GM18517 (cell line): Measurements from ENCODE around the gene TBCA.

Experiments used
- ATAC-seq: cut with Tn5 transposase; IDR thresholded peaks from one replicate; pipeline ENCODE4 v1.9.1; 2021; ENCODE audit warnings: mild to moderate bottlenecking, moderate library complexity; ENCODE audit not compliant: unreplicated experiment

TBCA gene, protein sequence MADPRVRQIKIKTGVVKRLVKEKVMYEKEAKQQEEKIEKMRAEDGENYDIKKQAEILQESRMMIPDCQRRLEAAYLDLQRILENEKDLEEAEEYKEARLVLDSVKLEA

DNA sequence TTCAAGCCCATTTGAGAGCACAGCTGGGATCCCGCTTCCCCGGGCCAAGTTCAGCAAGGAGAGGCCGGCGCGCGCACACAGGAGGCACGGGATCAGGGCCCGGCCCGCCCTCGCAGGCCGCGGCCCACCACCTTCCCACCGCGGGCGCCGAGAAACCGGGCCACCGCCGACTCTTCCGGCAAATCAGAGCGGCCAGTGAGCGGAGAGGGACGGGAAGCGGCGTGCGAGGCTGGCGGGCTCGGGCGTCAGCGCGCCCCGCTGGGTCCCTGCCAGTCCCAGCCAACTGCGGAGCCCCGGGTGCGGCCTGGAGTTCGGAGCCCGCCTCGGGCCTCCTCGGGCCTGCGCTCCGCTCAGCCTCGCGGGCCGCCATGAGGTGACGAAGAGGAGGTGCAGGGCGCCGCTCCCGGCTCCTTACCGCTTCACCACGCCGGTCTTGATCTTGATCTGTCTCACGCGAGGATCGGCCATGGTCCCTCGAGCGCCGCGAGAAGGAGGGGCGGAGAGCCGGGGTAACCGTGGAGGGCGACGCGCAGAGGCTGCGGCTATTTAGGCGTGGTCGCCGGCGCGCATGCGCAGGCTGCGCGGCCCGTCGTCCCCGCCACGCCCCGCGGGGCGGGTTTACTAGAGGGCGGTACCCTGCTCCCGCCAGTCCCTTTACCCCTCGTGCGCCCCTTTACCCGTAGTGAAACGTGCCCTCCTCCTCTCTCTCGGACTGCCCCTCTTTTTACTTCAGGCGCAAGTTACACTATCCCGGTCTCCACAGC is at the start of gene TBCA:
Gene TBCA (minus strand): TSS at position 550 of the 764 bp plus-strand sequence. CDS start 82 bp downstream, at position 468.
- ATAC-seq = peak; percentile 91

DNA sequence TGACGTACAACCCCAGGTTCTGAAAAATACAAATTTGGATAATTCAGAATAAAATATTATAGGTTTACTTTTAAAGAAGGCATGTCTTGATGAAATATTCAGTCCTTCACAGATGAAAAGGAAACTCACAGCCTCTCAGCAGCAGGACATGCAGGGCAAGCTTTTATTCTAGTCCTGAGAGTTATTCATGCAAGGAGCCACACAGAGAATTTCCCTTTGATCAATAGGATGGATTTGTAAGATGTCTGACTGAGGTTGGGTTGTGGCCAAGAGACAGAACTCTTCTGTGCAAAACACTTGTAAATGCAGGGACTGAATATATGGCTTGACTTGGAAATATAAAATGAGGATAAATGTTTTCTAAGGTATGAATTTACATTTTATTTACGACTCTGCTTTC is 48.8 kb upstream of the TBCA start:
- no peak for ATAC-seq

DNA sequence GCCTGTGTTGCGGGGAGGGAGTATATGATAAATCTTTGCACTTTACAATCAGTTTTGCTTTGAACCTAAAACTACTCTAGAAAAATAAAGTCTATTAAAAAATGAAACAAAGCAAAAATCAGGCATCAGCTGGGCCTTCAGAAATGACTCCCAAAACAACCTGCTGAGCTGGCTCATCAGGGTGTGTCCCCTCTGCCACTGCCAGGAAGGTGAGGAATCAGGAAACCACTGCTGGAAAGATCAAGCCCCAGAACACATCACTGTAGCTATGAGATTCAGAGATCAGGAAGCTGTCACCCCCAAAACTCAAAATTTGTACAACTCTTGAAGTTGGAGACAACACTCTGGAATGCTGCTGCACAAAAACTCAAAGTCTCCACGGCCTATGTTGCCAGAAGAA is 40.5 kb upstream of the TBCA start:
- ATAC-seq = no peak

DNA sequence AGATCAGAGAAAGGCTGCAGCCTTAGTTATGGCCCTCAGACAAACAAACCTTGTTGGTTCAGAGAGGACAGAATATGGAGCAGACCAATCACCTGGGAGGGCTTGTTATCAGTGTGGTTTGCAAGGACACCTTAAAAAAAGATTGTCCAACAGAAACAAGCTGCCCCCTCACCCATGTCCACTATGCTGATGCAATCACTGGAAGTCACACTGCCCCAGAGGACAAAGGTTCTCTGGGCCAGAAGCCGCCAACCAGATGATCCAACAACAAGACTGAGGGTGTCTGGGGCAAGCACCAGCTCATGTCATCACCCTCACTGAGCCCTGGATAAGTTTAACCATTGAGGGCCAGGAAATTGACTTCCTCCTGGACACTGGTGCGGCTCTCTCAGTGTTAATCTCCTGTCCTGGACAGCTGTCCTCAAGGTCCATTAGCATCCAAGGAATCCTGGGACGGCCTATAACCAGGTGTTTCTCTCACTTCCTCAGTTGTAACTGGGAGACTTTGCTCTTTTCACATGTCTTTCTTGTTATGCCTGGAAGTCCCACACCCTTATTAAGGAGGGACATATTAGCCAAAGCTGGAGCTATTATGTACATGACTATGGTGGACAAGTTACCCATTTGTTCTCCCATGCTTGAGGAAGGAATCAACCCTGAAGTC is 36.9 kb upstream of the TBCA start:
- no peak for ATAC-seq

DNA sequence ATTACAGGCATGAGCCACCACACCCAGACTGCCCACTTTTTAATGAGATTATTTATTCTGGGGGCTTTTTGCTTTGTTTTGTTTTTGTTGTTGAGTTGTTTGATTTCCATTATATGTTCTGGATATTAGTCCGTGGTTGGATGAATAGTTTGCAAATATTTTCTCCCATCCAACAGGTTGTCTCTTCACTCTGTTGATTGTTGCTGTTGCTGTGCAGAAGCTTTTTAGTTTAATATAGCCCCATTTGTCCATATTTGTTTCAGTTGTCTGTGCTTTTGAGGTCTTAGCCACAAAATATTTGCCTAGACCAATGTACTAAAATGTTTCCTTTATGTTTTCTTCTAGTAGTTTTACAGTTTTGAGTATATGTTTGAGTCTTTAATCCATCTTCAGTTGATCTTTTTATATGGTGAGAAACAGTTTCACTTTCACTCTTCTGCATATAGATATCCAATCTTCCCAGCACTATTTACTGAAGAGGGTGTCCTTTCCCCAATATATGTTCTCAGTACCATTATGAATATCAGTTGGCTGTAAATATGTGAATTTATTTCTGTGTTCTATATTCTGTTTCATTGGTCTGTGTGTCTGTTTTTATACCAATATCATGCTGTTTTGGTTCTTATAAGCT is 30.2 kb upstream of the TBCA start:
- ATAC-seq = no peak

DNA sequence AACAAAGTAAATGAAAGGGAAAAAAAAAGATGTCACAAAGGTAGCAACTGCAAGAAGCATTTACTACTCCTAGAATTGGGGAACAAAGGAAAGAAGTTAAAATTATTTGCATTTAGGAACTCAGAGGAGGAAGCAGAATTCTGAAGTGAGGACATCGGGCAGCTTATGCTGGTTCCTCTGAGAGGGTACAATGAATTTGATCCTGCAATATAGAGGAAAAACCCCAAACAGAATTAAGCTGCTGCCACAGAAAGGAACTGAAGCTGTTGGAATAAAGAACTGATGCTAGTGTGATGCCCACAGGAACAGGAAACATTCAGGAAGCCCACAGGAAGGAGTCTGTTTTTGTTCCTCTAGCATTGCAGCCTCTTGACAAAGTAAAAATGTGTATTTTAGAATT is 22.3 kb upstream of the TBCA start:
- ATAC-seq = no peak

DNA sequence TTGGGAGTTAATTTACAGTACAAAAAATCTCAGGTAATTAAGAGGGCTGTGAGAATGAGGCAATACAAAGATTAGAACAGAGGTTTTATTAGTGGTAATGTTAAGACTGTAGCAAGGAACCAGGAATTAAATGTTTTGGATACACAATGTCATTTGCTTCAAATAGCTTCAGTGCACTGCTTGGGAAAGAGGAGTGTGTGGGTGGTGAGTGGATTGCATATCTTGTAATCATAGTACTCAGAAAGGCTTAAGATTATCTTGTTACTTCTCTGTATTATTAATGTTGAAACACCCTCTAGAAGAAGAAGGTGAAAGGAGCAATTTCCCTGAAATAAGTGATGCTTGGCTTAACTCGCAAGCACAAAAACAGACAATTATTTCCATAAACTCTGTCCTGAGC is 21.0 kb upstream of the TBCA start:
- ATAC-seq = no peak

DNA sequence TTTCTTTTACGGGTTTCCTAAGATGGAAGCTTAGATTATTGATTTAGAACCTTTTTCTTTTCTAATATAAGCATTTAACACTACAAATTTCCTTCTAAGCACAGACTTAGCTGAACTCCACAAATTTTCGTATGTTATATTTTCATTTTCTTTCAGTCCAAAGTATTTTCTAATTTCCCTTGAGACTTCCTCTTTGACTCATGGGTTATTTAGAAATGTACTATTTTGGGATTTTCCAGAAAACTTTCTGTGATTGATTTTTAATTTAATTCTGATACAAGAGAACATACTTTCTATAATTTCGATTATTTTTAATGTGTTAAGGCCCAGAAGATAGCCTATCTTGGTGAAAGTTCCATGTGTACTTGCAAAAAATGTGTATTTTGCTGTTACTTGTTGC is 19.7 kb upstream of the TBCA start:
- ATAC-seq = no peak

DNA sequence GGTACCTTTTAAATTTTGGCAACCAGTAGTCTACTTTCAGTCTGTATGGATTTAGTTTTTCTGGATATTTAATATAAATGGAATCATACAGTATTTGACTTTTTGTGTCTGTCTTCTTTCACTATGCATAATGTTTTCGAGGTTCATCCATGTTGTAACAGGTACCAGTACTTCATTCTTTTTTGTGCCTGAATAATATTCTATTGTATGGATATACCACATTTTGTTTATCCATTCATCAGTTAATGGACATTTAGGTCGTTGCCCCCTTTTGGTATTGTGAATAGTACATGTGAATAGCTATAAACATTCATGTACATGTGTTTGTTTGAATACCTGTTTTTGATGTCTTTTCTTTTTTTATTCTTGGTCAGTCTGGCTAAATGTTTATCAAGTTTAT is 19.1 kb upstream of the TBCA start:
- ATAC-seq = no peak

DNA sequence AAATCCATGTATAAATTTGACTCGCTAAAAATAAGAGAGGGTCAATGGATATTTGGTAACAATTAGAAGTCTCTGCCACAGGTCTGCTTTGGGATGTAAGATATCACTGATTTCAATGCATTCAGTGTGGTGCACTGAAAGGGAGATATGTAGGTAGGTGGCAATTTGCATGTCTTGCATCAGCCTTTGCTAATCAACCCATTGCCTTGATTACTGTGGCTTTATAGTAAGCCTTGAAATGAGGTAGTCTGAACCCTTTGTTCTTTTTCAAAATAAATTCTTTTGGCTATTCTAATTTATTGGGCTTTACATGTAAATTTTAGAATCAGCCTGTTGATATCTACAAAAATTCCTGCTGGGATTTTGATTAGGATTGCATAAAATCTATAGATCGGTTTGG is 15.8 kb upstream of the TBCA start:
- no peak for ATAC-seq

DNA sequence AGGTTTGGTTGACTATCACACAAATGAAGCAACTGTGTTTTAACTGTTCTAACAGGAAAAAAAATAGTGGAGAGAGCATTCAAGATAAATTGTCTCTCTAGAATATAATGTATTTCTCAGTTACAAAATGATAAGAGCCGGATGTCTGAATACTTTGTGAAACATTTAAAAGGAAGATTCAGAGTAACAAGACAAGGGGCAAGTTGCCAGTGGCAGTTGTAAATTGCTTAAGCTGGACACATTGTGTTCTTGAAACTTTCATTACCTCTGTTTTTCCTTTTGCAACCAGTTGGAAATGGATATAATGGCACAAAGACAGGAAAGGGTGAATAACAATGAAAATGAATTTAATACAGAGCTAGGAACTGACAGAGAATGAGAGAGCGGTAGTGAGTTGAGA is 15.2 kb upstream of the TBCA start:
- no peak for ATAC-seq

DNA sequence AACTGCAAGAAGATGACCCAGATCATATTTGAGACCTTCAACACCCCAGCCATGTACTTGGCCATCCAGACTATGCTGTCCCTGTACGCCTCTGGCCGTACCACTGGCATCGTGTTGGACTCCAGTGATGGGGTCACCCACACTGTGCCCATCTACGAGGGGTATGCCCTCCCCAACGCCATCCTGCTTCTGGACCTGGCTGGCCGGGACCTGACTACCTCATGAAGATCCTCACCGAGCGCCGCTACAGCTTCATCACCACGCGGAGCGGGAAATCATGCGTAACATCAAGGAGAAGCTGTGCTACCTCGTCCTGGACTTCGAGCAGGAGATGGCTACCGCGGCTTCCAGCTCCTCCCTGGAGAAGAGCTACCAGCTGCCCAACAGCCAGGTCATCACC is 9.1 kb upstream of the TBCA start:
- no peak for ATAC-seq

DNA sequence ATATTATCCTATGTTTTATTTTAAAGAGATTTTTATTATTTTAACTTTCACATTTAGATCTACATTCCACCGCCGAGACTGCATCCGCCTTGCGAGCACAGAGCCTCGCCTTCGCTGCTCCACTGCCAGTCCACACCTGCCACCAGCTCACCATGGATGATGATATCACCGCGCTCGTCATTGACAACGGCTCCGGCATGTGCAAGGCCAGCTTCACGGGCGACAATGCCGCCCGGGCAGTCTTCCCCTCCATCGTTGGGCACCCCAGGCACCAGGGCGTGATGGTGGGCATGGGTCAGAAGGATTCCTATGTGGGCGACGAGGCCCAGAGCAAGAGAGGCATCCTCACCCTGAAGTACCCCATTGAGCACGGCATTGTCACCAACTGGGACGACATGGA is 8.6 kb upstream of the TBCA start:
- no peak for ATAC-seq

DNA sequence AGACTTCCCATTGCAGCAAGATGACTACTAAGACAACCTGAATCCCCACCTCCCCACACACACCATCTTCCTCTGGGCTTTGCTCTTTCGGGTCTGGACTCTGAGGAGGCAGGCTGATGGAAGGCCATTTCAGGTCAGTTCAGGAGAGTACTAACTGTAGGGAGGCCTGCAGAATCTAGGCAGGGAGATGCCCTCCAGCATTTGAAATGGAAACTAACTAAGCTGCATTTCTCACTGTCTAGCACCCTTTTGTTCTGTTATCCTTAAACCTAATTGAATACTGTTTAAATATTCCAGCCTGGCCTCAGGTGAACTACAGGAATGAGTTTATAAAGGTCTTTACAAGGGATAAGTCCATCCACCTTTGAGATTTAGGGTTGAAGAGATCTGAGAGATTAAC is 4.9 kb upstream of the TBCA start:
- no peak for ATAC-seq

DNA sequence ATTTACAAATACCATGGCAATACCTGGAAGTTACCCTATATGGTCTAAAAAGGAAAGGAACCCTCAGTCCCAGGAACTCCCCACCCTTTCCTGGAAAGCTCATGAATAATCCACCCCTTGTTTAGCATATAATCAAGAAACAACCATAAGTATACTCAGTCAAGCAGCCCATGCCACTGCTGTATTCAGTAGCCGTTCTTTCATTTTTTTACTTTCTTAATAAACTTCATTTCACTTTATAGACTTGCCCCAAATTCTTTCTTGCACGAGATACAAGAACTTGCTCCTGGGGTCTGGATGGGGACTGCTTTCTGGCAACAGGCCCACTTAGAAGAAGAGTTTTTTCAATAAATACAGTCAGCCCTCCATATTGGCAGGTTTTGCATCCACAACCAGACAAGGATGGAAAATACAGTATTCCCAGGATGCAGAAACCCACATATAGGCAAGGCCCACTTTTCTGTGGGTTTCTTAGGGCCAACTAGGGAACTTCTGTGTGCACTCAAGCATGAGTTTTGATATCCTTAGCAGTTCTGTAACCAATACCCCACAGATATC is 2.8 kb upstream of the TBCA start:
- ATAC-seq = no peak

DNA sequence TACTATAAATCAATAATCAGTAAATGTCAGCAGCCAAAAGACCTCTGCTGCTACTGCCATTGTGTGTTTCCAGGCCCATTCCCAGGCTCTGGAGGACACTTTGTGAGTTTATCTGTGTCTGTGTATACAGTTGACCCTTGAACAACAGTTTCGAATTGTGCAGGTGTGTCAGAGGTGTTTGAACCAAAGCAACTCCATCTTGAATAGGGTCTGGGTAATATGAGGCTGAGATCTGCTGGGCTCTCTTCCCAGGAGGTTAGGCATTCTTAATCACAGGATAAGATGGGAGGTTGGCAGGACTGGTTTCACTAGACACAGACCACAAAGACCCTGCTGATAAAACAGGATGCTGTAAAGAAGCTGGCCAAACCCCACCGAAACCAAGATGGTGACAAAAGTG is 2.3 kb upstream of the TBCA start:
- no peak for ATAC-seq

DNA sequence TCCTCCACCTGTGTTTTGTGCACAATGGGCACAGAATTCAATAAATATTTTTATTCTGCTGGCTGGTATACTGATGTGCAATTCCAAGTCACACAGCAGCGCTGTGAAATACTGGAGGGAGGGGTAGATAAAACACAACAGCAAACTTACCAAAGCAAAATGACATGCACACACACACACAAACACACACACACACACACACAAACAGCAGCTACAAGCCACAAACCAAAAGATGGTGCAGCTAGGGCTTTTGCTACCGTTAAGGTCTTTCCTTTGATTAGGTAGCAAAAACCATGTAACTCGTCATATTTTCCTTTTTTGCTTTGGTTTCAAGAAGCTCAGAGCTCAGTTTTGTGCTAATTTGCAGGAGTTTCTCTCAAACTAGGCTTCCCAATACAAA is 1.8 kb upstream of the TBCA start:
- no peak for ATAC-seq

DNA sequence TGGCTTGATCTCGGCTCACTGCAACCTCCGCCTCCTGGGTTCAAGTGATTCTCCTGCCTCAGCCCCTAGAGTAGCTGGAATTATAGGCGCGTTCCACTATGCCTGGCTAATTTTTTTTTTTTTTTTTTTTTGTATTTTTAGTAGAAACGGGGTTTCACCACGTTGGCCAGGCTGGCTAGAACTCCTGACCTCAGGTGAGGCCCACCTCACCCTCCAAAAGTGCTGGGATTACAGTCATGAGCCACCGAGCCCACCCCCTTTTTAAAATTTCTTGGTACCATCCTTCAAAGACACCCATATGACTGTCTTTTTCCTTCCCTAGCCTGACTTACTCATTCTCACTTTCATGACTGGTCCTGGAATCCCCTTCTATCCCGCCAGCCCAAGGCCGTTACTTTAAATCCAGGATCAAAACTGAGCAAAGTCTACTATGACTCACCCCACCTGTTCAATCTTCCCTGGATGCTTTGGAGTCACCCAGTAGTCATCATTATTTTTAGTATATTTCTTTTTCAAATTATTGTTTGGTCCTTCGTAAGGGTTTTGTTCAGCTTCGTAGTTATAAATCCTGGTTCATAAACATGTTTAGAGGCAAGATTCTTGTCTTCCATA is 1.2 kb upstream of the TBCA start:
- ATAC-seq = no peak

DNA sequence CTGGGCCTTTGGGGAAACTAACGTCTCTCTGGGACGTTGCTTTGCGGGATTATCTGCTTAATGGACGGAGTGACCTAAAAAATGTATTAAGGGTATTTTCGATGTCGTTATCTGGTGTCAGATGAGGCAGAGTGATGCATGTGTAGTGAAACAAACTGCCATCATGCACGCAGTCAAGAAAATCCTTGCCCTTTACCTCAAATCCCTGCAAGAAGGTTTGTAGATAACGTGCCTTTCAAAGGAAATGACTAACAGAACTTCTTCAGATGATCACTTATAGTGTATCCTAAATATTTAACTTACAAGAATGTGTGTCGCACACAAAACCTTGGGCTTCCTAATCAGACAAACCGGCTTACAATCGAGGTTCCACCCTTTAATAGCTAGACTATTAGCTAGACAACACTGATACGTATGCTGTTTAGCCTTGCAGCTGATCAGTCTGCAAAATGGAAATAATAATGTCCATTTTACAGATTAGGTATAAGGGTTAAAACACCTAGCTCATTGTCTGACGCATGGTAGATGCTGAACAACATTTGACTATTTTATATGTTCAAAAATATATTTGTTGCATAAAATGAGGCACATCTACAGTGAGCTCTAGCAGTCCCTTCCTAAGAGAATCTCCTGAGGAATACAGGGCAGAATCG is 541 bp upstream of the TBCA start:
- no peak for ATAC-seq

DNA sequence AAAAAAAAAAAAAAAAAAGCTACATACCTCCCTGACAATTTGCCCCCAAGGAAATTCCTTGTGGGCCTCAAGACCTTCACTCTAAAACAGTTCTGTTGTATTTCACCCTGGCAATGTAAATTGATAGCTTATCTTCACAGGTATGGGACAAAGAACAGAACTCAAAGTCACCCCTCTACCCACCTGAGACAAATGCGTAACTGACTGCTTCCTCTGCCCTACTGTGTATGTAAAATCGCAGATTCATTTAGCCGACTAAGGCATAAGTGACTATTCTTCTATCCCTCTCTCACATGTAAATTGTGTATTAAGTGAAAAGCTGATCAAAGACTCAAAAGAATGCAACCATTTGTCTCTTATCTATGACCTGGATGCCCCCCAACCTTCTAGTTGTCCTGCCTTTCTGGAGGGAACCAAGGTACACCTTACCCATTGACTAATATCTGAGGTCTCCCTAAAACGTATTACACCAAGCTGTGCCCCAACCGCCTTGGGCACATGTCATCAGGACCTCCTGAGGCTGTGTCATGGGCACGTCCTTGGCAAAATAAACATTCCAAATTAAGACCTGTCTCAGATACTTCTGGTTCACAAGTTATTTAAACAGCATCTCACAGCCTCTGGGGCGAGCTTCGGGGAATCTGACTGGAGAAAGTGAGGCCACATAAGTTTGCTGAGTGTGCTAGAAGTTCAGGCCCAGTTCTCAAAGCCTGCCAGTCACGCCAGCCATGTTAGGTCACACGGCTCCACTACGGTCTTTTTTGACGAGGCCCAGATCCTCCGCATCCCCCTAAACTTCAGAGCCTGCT is 954 bp downstream of the TBCA start:
- no peak for ATAC-seq
